ENCODE data around the gene ZBTB33.
A peak's percentile ranks its signal among the peaks of the same experiment; 100 is the strongest.

ZBTB33 gene

GRCh38 chrX:120297923-120298322 lies 47.3 kb downstream of the ZBTB33 start:
- no peak for DNase-seq
- Mint-ChIP-seq H3K36me3 (ENCODE audit: low read depth) (no peaks in the 10 kb centered on the region), H3K27me3 (ENCODE audit: low read depth, poor library complexity) (peaks cover 21% of the 10 kb centered on the region), H3K4me3 (no peak overlapping the region), H3K9me3 (peaks cover 31% of the 10 kb centered on the region), H3K27ac (no peak overlapping the region), H3K4me1 (peaks cover 10% of the 10 kb centered on the region)
- TF ChIP-seq CTCF (IDR thresholded peaks at IDR 0.05) = no peak

GRCh38 chrX:120299928-120300327 lies 49.3 kb downstream of the ZBTB33 start:
- H3K9me3 Mint-ChIP-seq = peaks cover 22% of the 10 kb centered on the region
- DNase-seq = no peak
- peaks cover 26% of the 10 kb centered on the region for H3K27me3 Mint-ChIP-seq (ENCODE audit: low read depth, poor library complexity)
- H3K4me3 Mint-ChIP-seq = no peak overlapping the region
- TF ChIP-seq CTCF (IDR thresholded peaks at IDR 0.05) = no peak
- no peaks in the 10 kb centered on the region for H3K36me3 Mint-ChIP-seq (ENCODE audit: low read depth)
- peaks cover 12% of the 10 kb centered on the region for H3K4me1 Mint-ChIP-seq
- H3K27ac Mint-ChIP-seq = peak overlapping the region; percentile 39

DNA sequence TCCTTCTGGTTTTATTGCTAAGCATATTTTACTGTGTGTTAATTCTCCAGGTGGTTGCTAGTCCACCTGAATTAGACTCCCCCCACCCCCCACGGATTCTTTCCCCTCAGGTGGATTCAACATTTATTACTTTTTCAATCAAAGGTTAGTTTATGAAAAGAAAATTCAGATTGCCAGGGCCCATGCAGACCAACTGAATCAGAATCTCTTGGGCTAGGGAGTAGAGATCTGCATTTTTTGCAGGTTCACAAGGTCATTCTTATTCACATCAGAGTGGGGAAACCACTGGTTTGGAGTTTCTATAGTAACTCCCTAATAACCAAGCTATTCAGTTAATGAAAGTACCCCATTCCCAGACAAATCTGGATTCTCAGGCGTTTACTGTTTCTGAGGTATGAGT lies 50.9 kb downstream of the ZBTB33 start:
- Mint-ChIP-seq H3K36me3 (ENCODE audit: low read depth) (no peaks in the 10 kb centered on the region), H3K4me1 (peaks cover 18% of the 10 kb centered on the region), H3K4me3 (no peak overlapping the region)

GRCh38 chrX:120301960-120302359 lies 51.3 kb downstream of the ZBTB33 start:
- no peak for TF ChIP-seq CTCF (IDR thresholded peaks at IDR 0.05)
- no peak overlapping the region for H3K4me3 Mint-ChIP-seq
- DNase-seq = no peak
- peaks cover 40% of the 10 kb centered on the region for H3K27me3 Mint-ChIP-seq (ENCODE audit: low read depth, poor library complexity)
- H3K4me1 Mint-ChIP-seq = peaks cover 18% of the 10 kb centered on the region
- peaks cover 20% of the 10 kb centered on the region for H3K9me3 Mint-ChIP-seq
- no peaks in the 10 kb centered on the region for H3K36me3 Mint-ChIP-seq (ENCODE audit: low read depth)
- no peak overlapping the region for H3K27ac Mint-ChIP-seq

More for the DNA sequence above, 50.9 kb downstream of the ZBTB33 start:
- DNase-seq = no peak
- TF ChIP-seq CTCF (IDR thresholded peaks at IDR 0.05) = no peak
- peaks cover 18% of the 10 kb centered on the region for H3K9me3 Mint-ChIP-seq
- peaks cover 36% of the 10 kb centered on the region for H3K27me3 Mint-ChIP-seq (ENCODE audit: low read depth, poor library complexity)
- no peak overlapping the region for H3K27ac Mint-ChIP-seq

GRCh38 chrX:120302434-120302833 lies 51.8 kb downstream of the ZBTB33 start:
- Mint-ChIP-seq H3K4me3 (no peak overlapping the region), H3K27ac (no peak overlapping the region), H3K9me3 (peaks cover 23% of the 10 kb centered on the region), H3K27me3 (ENCODE audit: low read depth, poor library complexity) (peaks cover 45% of the 10 kb centered on the region), H3K4me1 (peaks cover 18% of the 10 kb centered on the region), H3K36me3 (ENCODE audit: low read depth) (no peaks in the 10 kb centered on the region)
- TF ChIP-seq CTCF (IDR thresholded peaks at IDR 0.05) = no peak
- no peak for DNase-seq

GRCh38 chrX:120304256-120304655 lies 53.6 kb downstream of the ZBTB33 start:
- Mint-ChIP-seq H3K36me3 (ENCODE audit: low read depth) (no peaks in the 10 kb centered on the region), H3K27ac (no peak overlapping the region), H3K4me1 (peaks cover 25% of the 10 kb centered on the region)

More at GRCh38 chrX:120304256-120304655, 53.6 kb downstream of the ZBTB33 start:
- Mint-ChIP-seq H3K9me3 (peaks cover 28% of the 10 kb centered on the region), H3K4me3 (no peak overlapping the region), H3K27me3 (ENCODE audit: low read depth, poor library complexity) (peaks cover 63% of the 10 kb centered on the region)
- TF ChIP-seq CTCF (IDR thresholded peaks at IDR 0.05) = no peak
- DNase-seq = no peak
